Mesenchymal stem cell (in vitro differentiated cells and primary cell): ENCODE results near the gene MAP2K6.

Experiments used
- DNase-seq: peaks from one replicate; pipeline ENCODE4 v3.0.0-alpha.2; 2013
- H2AFZ ChIP-seq: one replicate; pipeline ENCODE4 v1.6.1; 2013; ENCODE audit warnings: low read depth, mild to moderate bottlenecking, control low read depth, inconsistent platforms, low read length, moderate library complexity
- H2AK5ac ChIP-seq: 2 replicates; pipeline ENCODE4 v1.6.1; 2013; ENCODE audit warnings: low read length, moderate library complexity, mild to moderate bottlenecking, inconsistent platforms; ENCODE audit not compliant: severe bottlenecking
- H2BK120ac ChIP-seq: one replicate; pipeline ENCODE4 v1.6.1; 2013; ENCODE audit warnings: low read depth, mild to moderate bottlenecking, inconsistent platforms, low read length, moderate library complexity
- H2BK12ac ChIP-seq, 2 experiments: one replicate each; pipeline ENCODE4 v1.6.1; 2013; ENCODE audit warnings: inconsistent platforms in 2 of 2, low read length in 2 of 2, mild to moderate bottlenecking in 2 of 2, moderate library complexity in 2 of 2, control low read depth in 1 of 2
- H2BK15ac ChIP-seq: one replicate; pipeline ENCODE4 v1.6.1; 2013; ENCODE audit warnings: mild to moderate bottlenecking, low read depth, inconsistent platforms; ENCODE audit not compliant: poor library complexity, severe bottlenecking
- H2BK5ac ChIP-seq: 2 replicates; pipeline ENCODE4 v1.6.1; 2013; ENCODE audit warnings: low read depth, mild to moderate bottlenecking, low read length, control low read depth, inconsistent platforms; ENCODE audit not compliant: poor library complexity, severe bottlenecking
- H3K14ac ChIP-seq, 2 experiments: one replicate each; pipeline ENCODE4 v1.6.1; 2013; ENCODE audit warnings: inconsistent platforms in 2 of 2, low read length in 2 of 2, control low read depth in 1 of 2, mild to moderate bottlenecking in 1 of 2, moderate library complexity in 1 of 2
- H3K18ac ChIP-seq, 2 experiments: one replicate each; pipeline ENCODE4 v1.6.1; 2013; ENCODE audit warnings: inconsistent platforms in 2 of 2, low read length in 2 of 2, control low read depth in 1 of 2, low read depth in 1 of 2, mild to moderate bottlenecking in 1 of 2
- H3K23ac ChIP-seq, 2 experiments: one replicate each; pipeline ENCODE4 v1.6.1; 2013; ENCODE audit warnings: inconsistent platforms in 2 of 2, low read length in 2 of 2, mild to moderate bottlenecking in 2 of 2, moderate library complexity in 2 of 2, control low read depth in 1 of 2
- H3K27ac ChIP-seq: 2 replicates; pipeline ENCODE4 v1.5.1; 2013; ENCODE audit warnings: mild to moderate bottlenecking, moderate library complexity, low read length, control low read depth, inconsistent platforms; ENCODE audit not compliant: poor library complexity, severe bottlenecking
- H3K27me3 ChIP-seq, 2 experiments: 2 replicates each; pipeline versions ENCODE4 v1.6.1 to v1.7.0; 2013; ENCODE audit warnings: low read length in 2 of 2, mild to moderate bottlenecking in 2 of 2, moderate library complexity in 2 of 2, control low read depth in 1 of 2, inconsistent platforms in 1 of 2; ENCODE audit not compliant: control insufficient read depth in 1 of 2, insufficient read depth in 1 of 2
- H3K36me3 ChIP-seq, 2 experiments: 2 replicates each; pipeline versions ENCODE4 v1.6.1 to v1.7.0; 2013; ENCODE audit warnings: low read length in 2 of 2, control low read depth in 1 of 2, inconsistent platforms in 1 of 2, low read depth in 1 of 2, mild to moderate bottlenecking in 1 of 2; ENCODE audit not compliant: insufficient read depth in 2 of 2, control insufficient read depth in 1 of 2
- H3K4ac ChIP-seq, 2 experiments: one replicate each; pipeline ENCODE4 v1.6.1; 2013; ENCODE audit warnings: inconsistent platforms in 2 of 2, low read length in 2 of 2, mild to moderate bottlenecking in 2 of 2, moderate library complexity in 2 of 2, control low read depth in 1 of 2, low read depth in 1 of 2
- H3K4me1 ChIP-seq: 2 replicates; pipeline ENCODE4 v1.6.1; 2013; ENCODE audit warnings: low read depth, low read length, control low read depth; ENCODE audit not compliant: control insufficient read depth, insufficient read depth
- H3K4me2 ChIP-seq: 2 replicates; pipeline ENCODE4 v1.6.1; 2013; ENCODE audit warnings: low read length, mild to moderate bottlenecking, inconsistent platforms; ENCODE audit not compliant: poor library complexity, severe bottlenecking
- H3K4me3 ChIP-seq, 2 experiments: 2 replicates each; pipeline versions ENCODE4 v1.5.1 to v1.7.0; 2013; ENCODE audit warnings: low read length in 2 of 2, mild to moderate bottlenecking in 2 of 2, control low read depth in 1 of 2, low read depth in 1 of 2; ENCODE audit not compliant: insufficient read depth in 1 of 2
- H3K79me1 ChIP-seq: replicated peaks from 2 replicates; pipeline ENCODE4 v1.6.1; 2013; ENCODE audit warnings: mild to moderate bottlenecking, control low read depth, low read length, inconsistent platforms; ENCODE audit not compliant: poor library complexity, severe bottlenecking
- H3K9ac ChIP-seq: 2 replicates; pipeline ENCODE4 v1.7.0; 2013; ENCODE audit warnings: mild to moderate bottlenecking, low read length, moderate library complexity
- H3K9me3 ChIP-seq: 2 replicates; pipeline ENCODE4 v1.7.0; 2013; ENCODE audit warnings: mild to moderate bottlenecking, low read length; ENCODE audit not compliant: control insufficient read depth
- H4K8ac ChIP-seq: one replicate; pipeline ENCODE4 v1.6.1; 2013; ENCODE audit warnings: inconsistent platforms, mild to moderate bottlenecking, low read length, moderate library complexity
- H4K91ac ChIP-seq: one replicate; pipeline ENCODE4 v1.6.1; 2013; ENCODE audit warnings: mild to moderate bottlenecking, low read length, inconsistent platforms
- WGBS: methylation state at CpG from one replicate; pipeline ENCODE4 v1.1.7; 2013; ENCODE audit warnings: mixed read lengths; 5-methylcytosine and 5-hydroxymethylcytosine counted together

The MAP2K6 gene

DNA sequence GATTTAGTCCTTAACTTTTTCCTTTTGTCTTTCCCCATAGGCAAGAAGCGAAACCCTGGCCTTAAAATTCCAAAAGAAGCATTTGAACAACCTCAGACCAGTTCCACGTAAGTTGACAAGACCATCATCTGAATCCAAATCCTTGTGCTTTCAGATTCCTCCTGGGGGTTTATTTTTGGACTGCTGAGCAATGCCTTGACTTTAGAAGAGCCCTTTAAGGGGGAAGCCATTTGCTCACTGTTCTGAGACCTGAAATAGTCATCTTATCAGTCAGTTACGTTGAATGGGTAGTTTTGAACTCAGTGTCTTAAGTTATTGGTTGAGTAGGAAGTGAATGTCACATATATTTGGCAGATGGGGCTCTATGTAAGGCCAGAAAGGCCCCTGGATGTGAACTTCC is 91.2 kb downstream of the MAP2K6 start:
- no peak overlapping the region for H3K18ac ChIP-seq
- H3K27ac ChIP-seq = no peak overlapping the region
- no peaks in the 10 kb centered on the region for H3K27me3 ChIP-seq
- H3K14ac ChIP-seq = no peak overlapping the region
- no peak overlapping the region for H3K4me2 ChIP-seq
- H2BK15ac ChIP-seq = no peak overlapping the region
- H3K36me3 ChIP-seq = peaks cover 0 to 4% of the 10 kb centered on the region in 2 experiments
- peaks cover 21% of the 10 kb centered on the region for H3K79me1 ChIP-seq
- H3K4me3 ChIP-seq = no peak overlapping the region
- no peak overlapping the region for H4K8ac ChIP-seq
- peaks cover 8% of the 10 kb centered on the region for H3K4me1 ChIP-seq
- H3K9me3 ChIP-seq = no peaks in the 10 kb centered on the region
- no peak overlapping the region for H2BK5ac ChIP-seq
- H2BK120ac ChIP-seq = no peak overlapping the region
- H3K9ac ChIP-seq = no peak overlapping the region
- H2AFZ ChIP-seq = no peak overlapping the region
- H2BK12ac ChIP-seq = no peak overlapping the region
- H4K91ac ChIP-seq = no peak overlapping the region
- H3K4ac ChIP-seq = no peak overlapping the region
- H2AK5ac ChIP-seq = no peak overlapping the region
- no peak for DNase-seq
- 97% methylated on average over 3 of the region's 3 CpGs for WGBS
- no peak overlapping the region for H3K23ac ChIP-seq

DNA sequence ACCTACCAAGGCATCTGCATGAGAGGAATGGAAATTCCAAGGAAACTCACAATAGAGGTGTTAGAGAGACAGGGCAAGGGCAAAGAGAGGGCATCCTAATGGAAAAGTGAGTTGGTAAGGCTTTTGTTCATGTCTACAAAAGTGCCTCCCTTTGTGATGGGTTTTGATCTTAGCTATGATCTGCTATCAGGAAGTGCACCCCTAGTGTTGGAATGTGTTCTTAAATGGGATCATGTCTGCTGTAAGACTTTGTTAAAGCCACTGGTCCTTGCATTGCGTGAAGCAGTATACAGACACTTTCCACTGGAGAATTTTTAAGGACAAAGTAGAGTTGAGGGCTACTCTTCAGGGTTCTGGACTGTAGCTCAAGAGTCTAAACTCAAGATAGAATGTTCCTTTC is 92.0 kb downstream of the MAP2K6 start:
- no peak overlapping the region for H3K9ac ChIP-seq
- H3K4me1 ChIP-seq = peaks cover 5% of the 10 kb centered on the region
- no peak overlapping the region for H2AK5ac ChIP-seq
- peak; percentile 15 for DNase-seq
- no peak overlapping the region for H2BK120ac ChIP-seq
- no peak overlapping the region for H2BK15ac ChIP-seq
- no peak overlapping the region for H3K23ac ChIP-seq
- no peak overlapping the region for H3K4me3 ChIP-seq
- H3K14ac ChIP-seq = no peak overlapping the region
- H2BK5ac ChIP-seq = no peak overlapping the region
- peaks cover 24% of the 10 kb centered on the region for H3K79me1 ChIP-seq
- H3K4ac ChIP-seq = no peak overlapping the region
- peaks cover 0 to 4% of the 10 kb centered on the region in 2 experiments for H3K36me3 ChIP-seq
- H3K4me2 ChIP-seq = no peak overlapping the region
- no peak overlapping the region for H3K18ac ChIP-seq
- no peaks in the 10 kb centered on the region for H3K9me3 ChIP-seq
- no peak overlapping the region for H2AFZ ChIP-seq
- H3K27me3 ChIP-seq = no peaks in the 10 kb centered on the region
- H4K91ac ChIP-seq = no peak overlapping the region
- 100% methylated on average over 1 of the region's 1 CpG for WGBS
- no peak overlapping the region for H3K27ac ChIP-seq
- no peak overlapping the region for H4K8ac ChIP-seq
- no peak overlapping the region for H2BK12ac ChIP-seq

DNA sequence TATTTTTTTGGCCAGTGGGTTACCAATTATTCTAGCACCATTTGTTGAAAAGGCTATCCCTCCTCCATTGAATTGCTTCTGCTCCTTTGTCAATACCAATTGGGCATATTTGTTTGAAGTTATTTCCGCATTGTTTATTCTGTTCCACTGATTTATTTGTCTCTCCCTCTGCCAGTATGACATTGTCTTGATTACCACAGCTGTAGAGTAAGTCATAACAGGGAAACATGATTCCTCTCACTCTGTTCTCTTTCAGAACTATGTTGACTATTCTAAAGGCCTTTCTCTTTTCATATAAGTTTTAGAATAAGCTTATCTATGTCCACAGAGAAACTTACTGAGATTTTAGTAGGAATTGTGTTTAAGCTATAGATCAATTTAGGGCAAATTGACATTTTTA is 94.3 kb downstream of the MAP2K6 start:
- no peak overlapping the region for H3K14ac ChIP-seq
- no peak overlapping the region for H4K8ac ChIP-seq
- no peaks in the 10 kb centered on the region for H3K27me3 ChIP-seq
- no peak overlapping the region for H2AFZ ChIP-seq
- H3K4me2 ChIP-seq = no peak overlapping the region
- no peak overlapping the region for H3K4me3 ChIP-seq
- no peak overlapping the region for H2BK12ac ChIP-seq
- no peak overlapping the region for H2BK15ac ChIP-seq
- no peaks in the 10 kb centered on the region for H3K9me3 ChIP-seq
- H3K79me1 ChIP-seq = peaks cover 30% of the 10 kb centered on the region
- no CpG with 5 or more reads among the region's 1 CpG for WGBS
- H3K4ac ChIP-seq = no peak overlapping the region
- no peak overlapping the region for H3K27ac ChIP-seq
- H3K36me3 ChIP-seq = peaks cover 0 to 4% of the 10 kb centered on the region in 2 experiments
- peaks cover 3% of the 10 kb centered on the region for H3K4me1 ChIP-seq
- no peak overlapping the region for H4K91ac ChIP-seq
- H3K23ac ChIP-seq = no peak overlapping the region
- H2BK5ac ChIP-seq = no peak overlapping the region
- H2BK120ac ChIP-seq = no peak overlapping the region
- no peak overlapping the region for H2AK5ac ChIP-seq
- no peak overlapping the region for H3K9ac ChIP-seq
- H3K18ac ChIP-seq = no peak overlapping the region
- no peak for DNase-seq

DNA sequence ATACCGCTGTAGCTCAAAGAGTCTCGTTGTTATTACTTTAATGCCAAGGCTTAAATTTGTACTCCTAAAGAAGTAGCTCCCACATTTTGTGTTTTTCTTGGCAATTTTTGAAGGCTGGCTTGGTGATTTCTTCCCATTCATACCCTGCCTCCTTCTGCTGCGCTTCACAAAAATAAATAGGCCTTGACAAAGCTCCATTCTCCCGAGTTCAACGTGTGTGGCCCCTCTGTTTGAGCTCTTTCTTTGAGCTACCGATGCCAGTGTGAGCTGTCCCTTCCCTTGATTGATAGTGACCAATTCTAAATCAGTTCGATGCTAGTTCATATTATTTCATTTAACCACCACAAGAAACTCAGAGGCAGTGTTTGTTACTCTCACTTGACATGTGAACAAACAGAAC is 96.8 kb downstream of the MAP2K6 start:
- no peak overlapping the region for H3K14ac ChIP-seq
- no peak overlapping the region for H2BK5ac ChIP-seq
- no peak overlapping the region for H2BK12ac ChIP-seq
- H2AFZ ChIP-seq = no peak overlapping the region
- H2AK5ac ChIP-seq = no peak overlapping the region
- no peak overlapping the region for H3K18ac ChIP-seq
- H3K4me2 ChIP-seq = no peak overlapping the region
- no peak overlapping the region for H3K4me3 ChIP-seq
- no peak for DNase-seq
- H3K27ac ChIP-seq = no peak overlapping the region
- no peak overlapping the region for H4K91ac ChIP-seq
- no peak overlapping the region for H3K23ac ChIP-seq
- peaks cover 25% of the 10 kb centered on the region for H3K79me1 ChIP-seq
- no peak overlapping the region for H2BK120ac ChIP-seq
- no peak overlapping the region for H3K4ac ChIP-seq
- H3K9ac ChIP-seq = no peak overlapping the region
- 95% methylated on average over 5 of the region's 7 CpGs for WGBS
- H2BK15ac ChIP-seq = no peak overlapping the region
- no peaks in the 10 kb centered on the region for H3K27me3 ChIP-seq
- peaks cover 0 to 4% of the 10 kb centered on the region in 2 experiments for H3K36me3 ChIP-seq
- H4K8ac ChIP-seq = no peak overlapping the region
- no peaks in the 10 kb centered on the region for H3K4me1 ChIP-seq
- H3K9me3 ChIP-seq = no peaks in the 10 kb centered on the region
